Activated CD4-positive, alpha-beta T cell treated with anti-CD3 and anti-CD28 coated beads, Interleukin-2, amount 50 U/mL, for 16 hours (primary cell): ENCODE measurements around the gene USP17L22.
"Not testable (repeated sequence)": the region's sequence is repeated elsewhere in the genome, so short reads cannot be mapped to it uniquely, and the experiment has no call there.

Experiments used
- DNase-seq: peaks from one replicate; pipeline ENCODE4 v3.0.0-alpha.2; 2020

Gene USP17L22, protein sequence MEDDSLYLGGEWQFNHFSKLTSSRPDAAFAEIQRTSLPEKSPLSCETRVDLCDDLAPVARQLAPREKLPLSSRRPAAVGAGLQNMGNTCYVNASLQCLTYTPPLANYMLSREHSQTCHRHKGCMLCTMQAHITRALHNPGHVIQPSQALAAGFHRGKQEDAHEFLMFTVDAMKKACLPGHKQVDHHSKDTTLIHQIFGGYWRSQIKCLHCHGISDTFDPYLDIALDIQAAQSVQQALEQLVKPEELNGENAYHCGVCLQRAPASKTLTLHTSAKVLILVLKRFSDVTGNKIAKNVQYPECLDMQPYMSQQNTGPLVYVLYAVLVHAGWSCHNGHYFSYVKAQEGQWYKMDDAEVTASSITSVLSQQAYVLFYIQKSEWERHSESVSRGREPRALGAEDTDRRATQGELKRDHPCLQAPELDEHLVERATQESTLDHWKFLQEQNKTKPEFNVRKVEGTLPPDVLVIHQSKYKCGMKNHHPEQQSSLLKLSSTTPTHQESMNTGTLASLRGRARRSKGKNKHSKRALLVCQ

DNA sequence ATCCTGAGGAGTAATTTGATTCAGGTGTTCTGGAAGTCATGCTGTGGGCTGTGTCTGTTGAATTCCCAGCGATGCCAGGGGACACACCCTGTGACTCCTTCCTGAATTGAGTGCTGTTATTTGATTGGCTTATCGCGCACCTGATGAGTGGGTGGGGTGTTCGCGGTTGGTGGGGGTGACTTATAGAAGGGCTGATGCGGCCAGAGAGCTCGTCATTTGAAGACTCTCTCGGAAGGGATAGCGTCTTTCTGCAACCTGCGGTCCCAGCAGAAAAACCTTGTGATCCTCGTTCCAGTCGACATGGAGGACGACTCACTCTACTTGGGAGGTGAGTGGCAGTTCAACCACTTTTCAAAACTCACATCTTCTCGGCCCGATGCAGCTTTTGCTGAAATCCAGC, at the start of gene USP17L22:
Gene USP17L22 (plus strand): TSS at position 301 of the 400 bp plus-strand sequence. CDS start 0 bp downstream, at position 301.
- DNase-seq: not testable (repeated sequence)

DNA sequence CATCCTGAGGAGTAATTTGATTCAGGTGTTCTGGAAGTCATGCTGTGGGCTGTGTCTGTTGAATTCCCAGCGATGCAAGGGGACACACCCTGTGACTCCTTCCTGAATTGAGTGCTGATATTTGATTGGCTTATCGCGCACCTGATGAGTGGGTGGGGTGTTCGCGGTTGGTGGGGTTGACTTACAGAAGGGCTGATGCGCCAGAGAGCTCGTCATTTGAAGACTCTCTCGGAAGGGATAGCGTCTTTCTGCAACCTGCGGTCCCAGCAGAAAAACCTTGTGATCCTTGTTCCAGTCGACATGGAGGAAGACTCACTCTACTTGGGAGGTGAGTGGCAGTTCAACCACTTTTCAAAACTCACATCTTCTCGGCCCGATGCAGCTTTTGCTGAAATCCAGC, 47.6 kb upstream of the USP17L22 start, which contains the start of gene USP17L12:
Gene USP17L12 (plus strand): TSS at position 301 of the 400 bp plus-strand sequence. CDS start 0 bp downstream, at position 301.
- DNase-seq: not testable (repeated sequence)

DNA sequence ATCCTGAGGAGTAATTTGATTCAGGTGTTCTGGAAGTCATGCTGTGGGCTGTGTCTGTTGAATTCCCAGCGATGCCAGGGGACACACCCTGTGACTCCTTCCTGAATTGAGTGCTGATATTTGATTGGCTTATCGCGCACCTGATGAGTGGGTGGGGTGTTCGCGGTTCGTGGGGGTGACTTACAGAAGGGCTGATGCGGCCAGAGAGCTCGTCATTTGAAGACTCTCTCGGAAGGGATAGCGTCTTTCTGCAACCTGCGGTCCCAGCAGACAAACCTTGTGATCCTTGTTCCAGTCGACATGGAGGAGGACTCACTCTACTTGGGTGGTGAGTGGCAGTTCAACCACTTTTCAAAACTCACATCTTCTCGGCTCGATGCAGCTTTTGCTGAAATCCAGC, 42.8 kb upstream of the USP17L22 start, which contains the start of gene USP17L13:
Gene USP17L13 (plus strand): TSS at position 301 of the 400 bp plus-strand sequence. CDS start 0 bp downstream, at position 301.
- DNase-seq: not testable (repeated sequence)

DNA sequence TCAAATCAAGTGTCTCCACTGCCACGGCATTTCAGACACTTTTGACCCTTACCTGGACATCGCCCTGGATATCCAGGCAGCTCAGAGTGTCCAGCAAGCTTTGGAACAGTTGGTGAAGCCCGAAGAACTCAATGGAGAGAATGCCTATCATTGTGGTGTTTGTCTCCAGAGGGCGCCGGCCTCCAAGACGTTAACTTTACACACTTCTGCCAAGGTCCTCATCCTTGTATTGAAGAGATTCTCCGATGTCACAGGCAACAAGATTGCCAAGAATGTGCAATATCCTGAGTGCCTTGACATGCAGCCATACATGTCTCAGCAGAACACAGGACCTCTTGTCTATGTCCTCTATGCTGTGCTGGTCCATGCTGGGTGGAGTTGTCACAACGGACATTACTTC, 37.2 kb upstream of the USP17L22 start:
- DNase-seq: not testable (repeated sequence)

DNA sequence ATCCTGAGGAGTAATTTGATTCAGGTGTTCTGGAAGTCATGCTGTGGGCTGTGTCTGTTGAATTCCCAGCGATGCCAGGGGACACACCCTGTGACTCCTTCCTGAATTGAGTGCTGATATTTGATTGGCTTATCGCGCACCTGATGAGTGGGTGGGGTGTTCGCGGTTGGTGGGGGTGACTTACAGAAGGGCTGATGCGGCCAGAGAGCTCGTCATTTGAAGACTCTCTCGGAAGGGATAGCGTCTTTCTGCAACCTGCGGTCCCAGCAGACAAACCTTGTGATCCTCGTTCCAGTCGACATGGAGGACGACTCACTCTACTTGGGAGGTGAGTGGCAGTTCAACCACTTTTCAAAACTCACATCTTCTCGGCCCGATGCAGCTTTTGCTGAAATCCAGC, 33.3 kb upstream of the USP17L22 start, which contains the start of gene USP17L15:
Gene USP17L15 (plus strand): TSS at position 301 of the 400 bp plus-strand sequence. CDS start 0 bp downstream, at position 301.
- not testable (repeated sequence) for DNase-seq

DNA sequence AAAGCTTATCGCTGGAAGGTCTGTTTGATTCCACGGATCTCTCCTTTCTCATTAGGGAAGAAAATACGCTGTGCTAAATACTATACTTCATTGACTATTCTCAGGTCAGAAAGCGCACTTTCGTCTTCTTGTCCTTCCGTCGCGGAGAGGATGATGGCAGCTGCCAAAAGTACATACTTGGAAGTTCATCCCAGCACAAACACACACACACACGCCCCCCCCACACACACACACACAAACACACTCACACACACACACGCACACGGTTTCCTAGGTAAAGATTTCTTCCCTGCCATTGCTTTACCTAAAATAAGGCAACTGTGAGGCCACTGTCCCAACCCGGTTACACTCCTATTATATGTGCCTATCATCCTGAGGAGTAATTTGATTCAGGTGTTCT, 29.0 kb upstream of the USP17L22 start:
- DNase-seq: not testable (repeated sequence)

DNA sequence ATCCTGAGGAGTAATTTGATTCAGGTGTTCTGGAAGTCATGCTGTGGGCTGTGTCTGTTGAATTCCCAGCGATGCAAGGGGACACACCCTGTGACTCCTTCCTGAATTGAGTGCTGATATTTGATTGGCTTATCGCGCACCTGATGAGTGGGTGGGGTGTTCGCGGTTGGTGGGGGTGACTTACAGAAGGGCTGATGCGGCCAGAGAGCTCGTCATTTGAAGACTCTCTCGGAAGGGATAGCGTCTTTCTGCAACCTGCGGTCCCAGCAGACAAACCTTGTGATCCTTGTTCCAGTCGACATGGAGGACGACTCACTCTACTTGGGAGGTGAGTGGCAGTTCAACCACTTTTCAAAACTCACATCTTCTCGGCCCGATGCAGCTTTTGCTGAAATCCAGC, 23.8 kb upstream of the USP17L22 start, which contains the start of gene USP17L17:
Gene USP17L17 (plus strand): TSS at position 301 of the 400 bp plus-strand sequence. CDS start 0 bp downstream, at position 301.
- DNase-seq: not testable (repeated sequence)

DNA sequence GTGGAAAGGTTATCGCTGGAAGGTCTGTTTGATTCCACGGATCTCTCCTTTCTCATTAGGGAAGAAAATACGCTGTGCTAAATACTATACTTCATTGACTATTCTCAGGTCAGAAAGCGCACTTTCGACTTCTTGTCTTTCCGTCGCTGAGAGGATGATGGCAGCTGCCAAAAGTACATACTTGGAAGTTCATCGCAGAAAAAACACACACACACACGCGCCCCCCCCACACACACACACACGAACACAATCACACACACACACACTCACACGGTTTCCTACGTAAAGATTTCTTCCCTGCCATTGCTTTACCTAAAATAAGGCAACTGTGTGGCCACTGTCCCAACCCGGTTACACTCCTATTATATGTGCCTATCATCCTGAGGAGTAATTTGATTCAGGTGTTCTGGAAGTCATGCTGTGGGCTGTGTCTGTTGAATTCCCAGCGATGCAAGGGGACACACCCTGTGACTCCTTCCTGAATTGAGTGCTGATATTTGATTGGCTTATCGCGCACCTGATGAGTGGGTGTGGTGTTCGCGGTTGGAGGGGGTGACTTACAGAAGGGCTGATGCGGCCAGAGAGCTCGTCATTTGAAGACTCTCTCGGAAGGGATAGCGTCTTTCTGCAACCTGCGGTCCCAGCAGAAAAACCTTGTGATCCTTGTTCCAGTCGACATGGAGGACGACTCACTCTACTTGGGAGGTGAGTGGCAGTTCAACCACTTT, 19.3 kb upstream of the USP17L22 start, which contains the start of gene USP17L18:
Gene USP17L18 (plus strand): TSS at position 678 of the 728 bp plus-strand sequence. CDS start 0 bp downstream, at position 678.
- not testable (repeated sequence) for DNase-seq

DNA sequence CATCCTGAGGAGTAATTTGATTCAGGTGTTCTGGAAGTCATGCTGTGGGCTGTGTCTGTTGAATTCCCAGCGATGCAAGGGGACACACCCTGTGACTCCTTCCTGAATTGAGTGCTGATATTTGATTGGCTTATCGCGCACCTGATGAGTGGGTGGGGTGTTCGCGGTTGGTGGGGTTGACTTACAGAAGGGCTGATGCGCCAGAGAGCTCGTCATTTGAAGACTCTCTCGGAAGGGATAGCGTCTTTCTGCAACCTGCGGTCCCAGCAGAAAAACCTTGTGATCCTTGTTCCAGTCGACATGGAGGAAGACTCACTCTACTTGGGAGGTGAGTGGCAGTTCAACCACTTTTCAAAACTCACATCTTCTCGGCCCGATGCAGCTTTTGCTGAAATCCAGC, 14.3 kb upstream of the USP17L22 start, which contains the start of gene USP17L19:
Gene USP17L19 (plus strand): TSS at position 301 of the 400 bp plus-strand sequence. CDS start 0 bp downstream, at position 301.
- not testable (repeated sequence) for DNase-seq

DNA sequence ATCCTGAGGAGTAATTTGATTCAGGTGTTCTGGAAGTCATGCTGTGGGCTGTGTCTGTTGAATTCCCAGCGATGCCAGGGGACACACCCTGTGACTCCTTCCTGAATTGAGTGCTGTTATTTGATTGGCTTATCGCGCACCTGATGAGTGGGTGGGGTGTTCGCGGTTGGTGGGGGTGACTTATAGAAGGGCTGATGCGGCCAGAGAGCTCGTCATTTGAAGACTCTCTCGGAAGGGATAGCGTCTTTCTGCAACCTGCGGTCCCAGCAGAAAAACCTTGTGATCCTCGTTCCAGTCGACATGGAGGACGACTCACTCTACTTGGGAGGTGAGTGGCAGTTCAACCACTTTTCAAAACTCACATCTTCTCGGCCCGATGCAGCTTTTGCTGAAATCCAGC, 9.6 kb upstream of the USP17L22 start, which contains the start of gene USP17L20:
Gene USP17L20 (plus strand): TSS at position 301 of the 400 bp plus-strand sequence. CDS start 0 bp downstream, at position 301.
- not testable (repeated sequence) for DNase-seq

DNA sequence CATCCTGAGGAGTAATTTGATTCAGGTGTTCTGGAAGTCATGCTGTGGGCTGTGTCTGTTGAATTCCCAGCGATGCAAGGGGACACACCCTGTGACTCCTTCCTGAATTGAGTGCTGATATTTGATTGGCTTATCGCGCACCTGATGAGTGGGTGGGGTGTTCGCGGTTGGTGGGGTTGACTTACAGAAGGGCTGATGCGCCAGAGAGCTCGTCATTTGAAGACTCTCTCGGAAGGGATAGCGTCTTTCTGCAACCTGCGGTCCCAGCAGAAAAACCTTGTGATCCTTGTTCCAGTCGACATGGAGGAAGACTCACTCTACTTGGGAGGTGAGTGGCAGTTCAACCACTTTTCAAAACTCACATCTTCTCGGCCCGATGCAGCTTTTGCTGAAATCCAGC, 4.8 kb upstream of the USP17L22 start, which contains the start of gene USP17L21:
Gene USP17L21 (plus strand): TSS at position 301 of the 400 bp plus-strand sequence. CDS start 0 bp downstream, at position 301.
- not testable (repeated sequence) for DNase-seq

DNA sequence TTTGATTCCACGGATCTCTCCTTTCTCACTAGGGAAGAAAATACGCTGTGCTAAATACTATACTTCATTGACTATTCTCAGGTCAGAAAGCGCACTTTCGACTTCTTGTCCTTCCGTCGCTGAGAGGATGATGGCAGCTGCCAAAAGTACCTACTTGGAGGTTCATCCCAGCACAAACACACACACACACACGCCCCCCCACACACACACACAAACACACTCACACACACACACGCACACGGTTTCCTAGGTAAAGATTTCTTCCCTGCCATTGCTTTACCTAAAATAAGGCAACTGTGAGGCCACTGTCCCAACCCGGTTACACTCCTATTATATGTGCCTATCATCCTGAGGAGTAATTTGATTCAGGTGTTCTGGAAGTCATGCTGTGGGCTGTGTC, 4.3 kb downstream of the USP17L22 start:
- not testable (repeated sequence) for DNase-seq
